D341Med (cell line): Measurements from ENCODE around the gene SUSD3.
"Not testable (repeated sequence)": the region's sequence is repeated elsewhere in the genome, so short reads cannot be mapped to it uniquely, and the experiment has no call there.

ENCODE experiments used
- DNase-seq: peaks from one replicate; pipeline ENCODE4 v3.0.0; 2012; ENCODE audit warnings: low spot score

Gene SUSD3

DNA sequence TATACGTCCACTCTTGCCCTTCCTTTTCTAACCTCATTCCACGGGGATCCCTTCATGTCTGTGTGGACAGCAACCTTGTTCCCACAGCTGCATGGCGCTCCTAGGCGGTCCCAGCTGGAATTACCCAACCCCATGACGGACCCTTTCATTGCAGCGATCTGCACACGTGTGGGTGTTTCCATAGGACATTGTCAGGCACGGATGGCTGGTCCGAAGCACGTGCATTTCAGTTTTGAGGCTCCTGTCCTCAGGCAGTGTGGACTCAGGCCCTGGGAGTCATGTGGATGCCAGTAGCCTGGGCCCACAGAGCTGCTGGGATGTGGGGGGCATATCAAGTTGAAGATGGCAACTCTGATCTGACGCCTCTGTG, 52.5 kb downstream of the SUSD3 start:
- no peak for DNase-seq

DNA sequence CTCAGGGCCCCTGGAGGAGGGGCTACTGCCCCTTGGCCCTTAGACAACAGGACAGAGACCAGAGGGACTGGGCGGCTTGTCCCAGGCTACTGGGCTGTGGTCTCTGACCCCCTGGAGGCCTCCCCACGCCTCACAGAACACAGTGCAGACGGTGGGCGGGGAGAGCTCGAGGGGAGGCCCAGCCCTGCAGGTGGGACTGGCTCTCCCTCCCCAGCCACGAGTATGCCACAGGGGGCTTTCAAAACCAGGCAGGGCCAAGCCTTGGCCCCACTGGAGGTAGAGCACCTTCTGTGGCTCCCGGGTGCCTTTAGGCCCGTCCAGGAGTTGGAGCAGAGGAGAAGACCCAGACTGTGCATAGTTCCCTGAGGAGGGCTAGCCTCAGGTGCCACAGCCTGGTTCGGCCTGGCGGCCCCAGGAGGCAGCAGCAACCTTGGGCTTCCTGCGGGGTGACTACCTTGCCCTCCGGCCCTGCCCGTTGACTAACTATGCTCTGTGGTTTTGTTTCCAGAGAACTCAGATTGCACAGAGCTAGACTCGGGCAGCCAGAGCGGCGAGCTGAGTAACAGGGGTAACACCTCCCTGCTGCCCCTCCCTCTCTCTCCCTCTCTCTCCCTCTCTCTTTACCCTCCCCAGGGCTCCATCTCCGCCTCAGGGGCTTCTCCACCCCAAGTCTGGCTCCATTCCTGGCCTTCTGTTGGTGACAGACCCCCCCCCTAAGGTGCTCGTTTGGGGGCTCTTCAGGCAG, 53.0 kb downstream of the SUSD3 start:
- no peak for DNase-seq

DNA sequence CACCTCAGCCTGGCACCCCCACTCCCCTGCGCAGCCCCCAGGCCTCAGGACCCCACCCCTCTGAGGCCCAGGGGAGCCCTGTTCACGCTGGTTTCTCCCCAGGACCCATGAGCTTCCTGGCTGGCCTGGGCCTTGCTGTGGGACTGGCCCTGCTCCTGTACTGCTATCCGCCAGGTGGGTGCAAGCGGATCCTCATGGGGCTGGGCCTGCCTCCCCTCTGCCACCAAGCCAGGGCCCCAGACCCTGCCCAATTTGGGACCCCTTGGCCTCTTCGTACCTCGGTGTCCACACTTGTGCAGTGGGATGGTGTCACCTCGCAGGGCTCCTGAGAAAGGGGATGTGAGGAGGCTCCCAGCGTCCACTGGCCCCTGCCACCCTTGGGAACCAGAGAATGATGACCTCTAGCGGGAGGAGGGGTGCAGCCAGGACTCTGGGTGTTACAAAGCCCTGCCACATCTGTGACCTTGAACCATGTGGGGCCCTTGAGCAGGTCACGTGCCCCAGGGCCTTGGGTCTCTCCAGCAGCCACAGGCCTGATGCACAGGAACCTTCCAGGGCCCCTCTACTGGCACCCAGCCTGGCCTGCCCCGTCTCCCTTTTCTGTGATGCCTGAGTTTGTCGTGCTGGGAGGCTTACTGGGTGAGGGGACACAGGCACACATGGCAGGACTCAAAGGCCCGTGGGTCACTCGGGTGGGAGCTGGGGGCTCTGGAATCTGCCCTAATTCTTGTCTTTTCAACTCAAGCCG, 53.8 kb downstream of the SUSD3 start:
- no peak for DNase-seq

GRCh38 chr9:93112864-93113389, 54.4 kb downstream of the SUSD3 start:
- no peak for DNase-seq

- DNase-seq = no peak
Observed at GRCh38 chr9:93114169-93114983, 55.9 kb downstream of the SUSD3 start.

GRCh38 chr9:93114984-93115335, 56.5 kb downstream of the SUSD3 start:
- no peak for DNase-seq

- no peak for DNase-seq
Observed at GRCh38 chr9:93115486-93116071, 57.1 kb downstream of the SUSD3 start.

- DNase-seq = no peak
Observed at GRCh38 chr9:93116072-93116961, 57.8 kb downstream of the SUSD3 start.

DNA sequence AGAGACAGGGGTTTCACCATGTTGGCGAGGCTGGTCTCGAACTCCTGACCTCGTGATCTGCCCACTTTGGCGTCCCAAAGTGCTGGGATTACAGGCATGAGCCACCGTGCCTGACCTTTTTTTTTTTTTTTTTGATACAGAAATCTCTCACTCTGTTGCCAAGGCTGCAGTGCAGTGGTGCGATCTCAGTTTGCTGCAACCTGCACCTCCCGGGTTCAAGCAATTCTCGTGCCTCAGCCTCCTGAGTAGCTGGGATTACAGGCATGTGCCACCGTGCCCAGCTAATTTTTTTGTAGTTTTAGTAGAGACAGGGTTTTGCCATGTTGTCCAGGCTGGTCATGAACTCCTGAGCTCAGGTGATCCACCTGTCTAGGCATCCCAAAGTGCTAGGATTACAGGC, 59.0 kb downstream of the SUSD3 start:
- DNase-seq = not testable (repeated sequence)

GRCh38 chr9:93117924-93118862, 59.7 kb downstream of the SUSD3 start:
- no peak for DNase-seq

- no peak for DNase-seq
Observed at GRCh38 chr9:93118863-93119702, 60.6 kb downstream of the SUSD3 start.

GRCh38 chr9:93119703-93119952, 61.1 kb downstream of the SUSD3 start:
- no peak for DNase-seq

GRCh38 chr9:93119953-93120845, 61.7 kb downstream of the SUSD3 start:
- DNase-seq = no peak

GRCh38 chr9:93120846-93121315, 62.4 kb downstream of the SUSD3 start:
- DNase-seq = no peak

DNA sequence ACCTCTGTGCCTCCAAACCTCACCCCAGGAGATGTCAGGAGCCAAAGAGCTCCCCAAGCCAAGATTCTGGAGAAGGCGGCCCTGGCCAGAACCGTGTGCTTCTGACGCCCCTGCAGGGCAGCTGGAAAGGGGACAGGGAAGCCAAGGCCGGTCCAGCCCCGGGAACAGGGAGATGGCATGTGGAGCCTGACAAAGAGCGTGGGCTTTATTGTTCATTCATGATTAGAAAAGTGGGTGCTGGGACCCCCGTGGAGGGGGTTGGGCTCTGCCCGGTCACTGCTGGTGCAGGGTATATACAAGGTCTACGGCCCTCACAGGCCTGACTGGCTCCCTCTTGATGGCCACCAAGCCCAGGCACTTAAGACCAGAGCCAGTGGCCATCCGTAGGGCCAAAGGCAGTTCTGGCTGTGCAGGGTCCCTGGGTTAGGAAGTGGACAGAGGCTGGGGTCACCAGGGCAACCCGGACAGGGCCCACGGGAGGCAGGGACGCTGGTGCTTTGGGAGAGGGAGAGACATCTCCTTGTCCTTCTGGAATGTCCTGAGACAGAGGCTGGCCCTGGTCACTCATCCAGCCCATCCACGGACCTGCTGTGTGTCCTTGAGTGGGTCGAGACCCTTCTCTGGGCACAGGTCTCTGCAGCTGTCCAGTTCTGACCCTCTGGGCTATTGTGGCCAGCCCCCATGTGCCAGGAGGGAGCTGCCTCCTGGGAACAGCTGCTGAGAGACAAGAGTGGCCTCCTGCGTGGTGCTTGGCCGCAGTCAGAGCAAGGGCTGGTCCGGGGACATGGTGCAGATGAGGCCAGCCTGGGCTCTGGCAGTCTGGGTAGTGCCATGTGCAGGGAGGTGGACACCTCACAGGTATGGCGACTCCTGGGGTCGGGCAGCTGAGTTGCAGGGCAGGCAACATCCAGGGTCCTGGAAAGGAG, 63.1 kb downstream of the SUSD3 start:
- no peak for DNase-seq

DNA sequence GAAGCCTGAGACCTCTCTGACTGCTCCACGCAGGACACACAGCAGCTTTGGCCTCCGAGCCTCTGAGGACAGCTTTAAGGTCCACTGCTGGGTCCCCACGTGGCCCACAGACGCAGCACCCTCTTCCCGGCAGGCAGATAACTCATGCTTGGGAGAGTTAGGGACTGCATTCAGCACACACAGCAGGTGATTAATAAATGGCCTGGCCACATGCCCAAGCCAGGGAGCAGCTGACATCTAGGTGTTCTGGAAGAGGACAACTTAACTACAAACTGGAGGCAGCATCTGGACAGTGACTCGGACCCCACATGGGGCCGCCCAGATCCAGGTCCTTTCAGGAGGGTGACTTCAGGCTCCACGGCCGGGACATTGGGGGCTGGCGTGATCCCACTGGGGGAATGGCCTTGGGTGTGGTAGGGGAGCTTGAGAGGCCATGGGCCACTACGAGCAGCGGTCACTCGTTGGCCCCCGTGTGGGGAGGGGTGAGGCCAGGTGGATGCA, 64.3 kb downstream of the SUSD3 start:
- no peak for DNase-seq
